ENCODE measurements around the gene LCNL1.

Gene LCNL1

GRCh38 chr9:136974817-136975535 lies 7.8 kb upstream of the LCNL1 start:
- H4K91ac ChIP-seq (ENCODE audit: low read depth, low read length, poor library complexity) = no peak overlapping the region
- no peak overlapping the region for H3K27ac ChIP-seq (replicated peaks; ENCODE audit: low read length)
- H4K8ac ChIP-seq (ENCODE audit: low read depth, low read length) = no peak overlapping the region
- H3K18ac ChIP-seq (ENCODE audit: low read length) = peak overlapping the region; percentile 77
- H3K36me3 ChIP-seq (replicated peaks in 1 of 2; ENCODE audit: control insufficient read depth in 2 of 2, insufficient read depth in 2 of 2, low read length in 2 of 2) = no peaks in the 10 kb centered on the region
- no peaks in the 10 kb centered on the region for H3K79me1 ChIP-seq (ENCODE audit: low read depth, low read length)
- H2AK5ac ChIP-seq (ENCODE audit: low read depth, low read length) = peak overlapping the region; percentile 98
- no peak overlapping the region for H3K4me2 ChIP-seq (ENCODE audit: insufficient read depth, low read length, poor library complexity, severe bottlenecking)
- H2BK5ac ChIP-seq (ENCODE audit: low read length) = peak overlapping the region; percentile 94
- H2BK120ac ChIP-seq (ENCODE audit: low read depth, low read length) = no peak overlapping the region
- H3K14ac ChIP-seq (ENCODE audit: low read length) = no peak overlapping the region
- H3K4me3 ChIP-seq (ENCODE audit: low read length in 2 of 2) = no peak overlapping the region
- DNase-seq (ENCODE audit: low spot score) = no peak
- WGBS, 2 donors (ENCODE audit: extremely low coverage in 2 of 2, insufficient read length in 2 of 2, insufficient replicate concordance in 1 of 2) = no CpG with 5 or more reads among the region's 15 CpGs
- H2BK15ac ChIP-seq (ENCODE audit: low read length) = peak overlapping the region; percentile 93
- no peak overlapping the region for H2AFZ ChIP-seq (ENCODE audit: low read length)
- H3K9me3 ChIP-seq (replicated peaks in 1 of 2; ENCODE audit: control insufficient read depth in 2 of 2, insufficient read depth in 1 of 2, low read depth in 1 of 2, low read length in 2 of 2) = no peaks in the 10 kb centered on the region
- peaks cover 0 to 78% (median 12%) of the 10 kb centered on the region in 3 experiments for H3K27me3 ChIP-seq (ENCODE audit: control insufficient read depth in 3 of 3, insufficient read depth in 3 of 3, low read depth in 1 of 3, low read length in 3 of 3)
- peak overlapping the region; percentile 34 for H3K23ac ChIP-seq (ENCODE audit: low read depth, low read length, poor library complexity)
- H3K4me1 ChIP-seq (ENCODE audit: control insufficient read depth in 2 of 2, insufficient read depth in 1 of 2, low read depth in 1 of 2, low read length in 2 of 2) = peaks cover 0 to 10% of the 10 kb centered on the region in 2 donors
- H3K9ac ChIP-seq (ENCODE audit: low read depth, low read length, poor library complexity) = no peak overlapping the region
- peak overlapping the region; percentile 6 for H2BK12ac ChIP-seq (ENCODE audit: low read length)
- no peak overlapping the region for H3K4ac ChIP-seq (ENCODE audit: low read length)

DNA sequence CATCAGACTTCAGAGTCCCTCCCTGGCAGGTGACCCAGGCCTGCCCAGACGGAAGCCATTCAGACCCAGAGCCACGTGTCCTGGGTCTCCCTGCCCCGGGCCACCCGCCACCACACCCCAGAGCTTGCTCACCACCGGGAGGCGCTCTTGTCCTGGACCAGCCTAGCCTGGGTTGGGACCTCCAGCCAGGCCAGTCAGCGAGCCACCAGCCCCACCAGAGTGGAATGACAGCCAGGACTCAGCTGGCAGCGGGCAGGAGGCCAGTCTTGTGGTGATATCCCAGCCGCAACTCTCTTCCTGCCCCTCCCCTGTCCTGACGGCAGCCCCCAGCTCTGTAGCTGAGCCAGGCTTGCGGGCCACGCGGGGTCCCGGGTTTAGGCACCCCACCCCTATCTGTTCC lies 7.1 kb upstream of the LCNL1 start:
- Histone ChIP-seq H3K27me3 (ENCODE audit: control insufficient read depth in 3 of 3, insufficient read depth in 3 of 3, low read depth in 1 of 3, low read length in 3 of 3) (peaks cover 0 to 82% (median 12%) of the 10 kb centered on the region in 3 experiments), H2AK5ac (ENCODE audit: low read depth, low read length) (peak overlapping the region; percentile 98), H3K4me1 (ENCODE audit: control insufficient read depth in 2 of 2, insufficient read depth in 1 of 2, low read depth in 1 of 2, low read length in 2 of 2) (peaks cover 0 to 10% of the 10 kb centered on the region in 2 donors), H3K36me3 (replicated peaks in 1 of 2; ENCODE audit: control insufficient read depth in 2 of 2, insufficient read depth in 2 of 2, low read length in 2 of 2) (no peaks in the 10 kb centered on the region), H2BK12ac (ENCODE audit: low read length) (peak overlapping the region; percentile 98), H3K18ac (ENCODE audit: low read length) (peak overlapping the region; percentile 76), H2BK15ac (ENCODE audit: low read length) (peak overlapping the region; percentile 93), H3K9ac (ENCODE audit: low read depth, low read length, poor library complexity) (no peak overlapping the region), H4K8ac (ENCODE audit: low read depth, low read length) (no peak overlapping the region), H3K4ac (ENCODE audit: low read length) (no peak overlapping the region), H3K4me3 (ENCODE audit: low read length in 2 of 2) (no peak overlapping the region), H3K14ac (ENCODE audit: low read length) (peak overlapping the region; percentile 38), H2BK5ac (ENCODE audit: low read length) (no peak overlapping the region), H3K9me3 (replicated peaks in 1 of 2; ENCODE audit: control insufficient read depth in 2 of 2, insufficient read depth in 1 of 2, low read depth in 1 of 2, low read length in 2 of 2) (no peaks in the 10 kb centered on the region), H3K79me1 (ENCODE audit: low read depth, low read length) (no peaks in the 10 kb centered on the region), H3K4me2 (ENCODE audit: insufficient read depth, low read length, poor library complexity, severe bottlenecking) (no peak overlapping the region), H3K23ac (ENCODE audit: low read depth, low read length, poor library complexity) (peak overlapping the region; percentile 89), H3K27ac (replicated peaks; ENCODE audit: low read length) (no peak overlapping the region), H2AFZ (ENCODE audit: low read length) (no peak overlapping the region), H2BK120ac (ENCODE audit: low read depth, low read length) (no peak overlapping the region), H4K91ac (ENCODE audit: low read depth, low read length, poor library complexity) (no peak overlapping the region)
- no peak for DNase-seq (ENCODE audit: low spot score)
- no CpG with 5 or more reads among the region's 14 CpGs for WGBS, 2 donors (ENCODE audit: extremely low coverage in 2 of 2, insufficient read length in 2 of 2, insufficient replicate concordance in 1 of 2)

GRCh38 chr9:136977223-136977622 lies 5.6 kb upstream of the LCNL1 start, which contains the start of gene PTGDS:
Gene PTGDS (plus strand): TSS chr9:136977504. CDS start chr9:136977579, 75 bp downstream.
- H3K36me3 ChIP-seq (replicated peaks in 1 of 2; ENCODE audit: control insufficient read depth in 2 of 2, insufficient read depth in 2 of 2, low read length in 2 of 2) = no peaks in the 10 kb centered on the region
- peak within 1 kb of the TSS; percentile 98 for H3K18ac ChIP-seq (ENCODE audit: low read length)
- peak within 1 kb of the TSS; percentile 94 for H3K4me2 ChIP-seq (ENCODE audit: insufficient read depth, low read length, poor library complexity, severe bottlenecking)
- peak within 1 kb of the TSS; percentile 17 for H2BK120ac ChIP-seq (ENCODE audit: low read depth, low read length)
- WGBS, 2 donors (ENCODE audit: extremely low coverage in 2 of 2, insufficient read length in 2 of 2, insufficient replicate concordance in 1 of 2) = no CpG with 5 or more reads among the region's 10 CpGs
- H2AK5ac ChIP-seq (ENCODE audit: low read depth, low read length) = peak within 1 kb of the TSS; percentile 97
- no peaks in the 10 kb centered on the region for H3K79me1 ChIP-seq (ENCODE audit: low read depth, low read length)
- H4K91ac ChIP-seq (ENCODE audit: low read depth, low read length, poor library complexity) = no peak within 1 kb of the TSS
- DNase-seq (ENCODE audit: low spot score) = no peak
- H2BK15ac ChIP-seq (ENCODE audit: low read length) = peak within 1 kb of the TSS; percentile 93
- H3K14ac ChIP-seq (ENCODE audit: low read length) = peak within 1 kb of the TSS; percentile 99
- no peaks in the 10 kb centered on the region for H3K9me3 ChIP-seq (replicated peaks in 1 of 2; ENCODE audit: control insufficient read depth in 2 of 2, insufficient read depth in 1 of 2, low read depth in 1 of 2, low read length in 2 of 2)
- H4K8ac ChIP-seq (ENCODE audit: low read depth, low read length) = peak within 1 kb of the TSS; percentile 72
- H3K4ac ChIP-seq (ENCODE audit: low read length) = peak within 1 kb of the TSS; percentile 99
- peak within 1 kb of the TSS; percentile 96 for H3K9ac ChIP-seq (ENCODE audit: low read depth, low read length, poor library complexity)
- H3K4me3 ChIP-seq (ENCODE audit: low read length in 2 of 2) = peak within 1 kb of the TSS; percentile 17 to 81
- H3K23ac ChIP-seq (ENCODE audit: low read depth, low read length, poor library complexity) = peak within 1 kb of the TSS; percentile 93
- H2BK5ac ChIP-seq (ENCODE audit: low read length) = no peak within 1 kb of the TSS
- peaks cover 0 to 84% (median 12%) of the 10 kb centered on the region in 3 experiments for H3K27me3 ChIP-seq (ENCODE audit: control insufficient read depth in 3 of 3, insufficient read depth in 3 of 3, low read depth in 1 of 3, low read length in 3 of 3)
- H2AFZ ChIP-seq (ENCODE audit: low read length) = peak within 1 kb of the TSS; percentile 81
- H2BK12ac ChIP-seq (ENCODE audit: low read length) = peak within 1 kb of the TSS; percentile 99
- peaks cover 0 to 10% of the 10 kb centered on the region in 2 donors for H3K4me1 ChIP-seq (ENCODE audit: control insufficient read depth in 2 of 2, insufficient read depth in 1 of 2, low read depth in 1 of 2, low read length in 2 of 2)
- no peak within 1 kb of the TSS for H3K27ac ChIP-seq (replicated peaks; ENCODE audit: low read length)

DNA sequence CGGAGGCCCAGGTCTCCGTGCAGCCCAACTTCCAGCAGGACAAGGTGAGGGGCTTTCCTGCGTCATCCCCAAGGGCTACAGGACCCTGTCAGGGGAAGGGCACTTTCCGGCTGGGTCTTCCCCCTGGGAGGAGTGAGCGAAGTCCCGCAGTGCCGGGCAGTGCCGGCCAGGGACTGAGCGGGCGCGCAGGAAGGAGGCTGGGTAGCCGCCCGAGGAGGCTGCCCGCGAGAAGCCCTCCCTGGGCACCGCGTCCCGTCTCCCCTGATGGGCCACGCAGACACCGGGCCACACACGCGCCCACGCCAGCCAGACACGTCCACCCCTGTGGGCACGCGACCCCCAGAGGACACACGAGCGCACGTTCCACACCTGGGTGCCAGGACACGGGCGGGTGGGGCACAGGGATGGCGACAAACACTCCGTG lies 5.1 kb upstream of the LCNL1 start:
- WGBS, 2 donors (ENCODE audit: extremely low coverage in 2 of 2, insufficient read length in 2 of 2, insufficient replicate concordance in 1 of 2) = no CpG with 5 or more reads among the region's 33 CpGs
- Histone ChIP-seq H3K27me3 (ENCODE audit: control insufficient read depth in 3 of 3, insufficient read depth in 3 of 3, low read depth in 1 of 3, low read length in 3 of 3) (peaks cover 0 to 87% (median 12%) of the 10 kb centered on the region in 3 experiments), H3K9ac (ENCODE audit: low read depth, low read length, poor library complexity) (peak overlapping the region; percentile 96), H3K27ac (replicated peaks; ENCODE audit: low read length) (no peak overlapping the region), H3K14ac (ENCODE audit: low read length) (peak overlapping the region; percentile 99), H2BK15ac (ENCODE audit: low read length) (peak overlapping the region; percentile 92), H3K4me3 (ENCODE audit: low read length in 2 of 2) (peak overlapping the region; percentile 17 to 81), H3K23ac (ENCODE audit: low read depth, low read length, poor library complexity) (peak overlapping the region; percentile 93), H3K18ac (ENCODE audit: low read length) (peak overlapping the region; percentile 98), H2BK5ac (ENCODE audit: low read length) (no peak overlapping the region), H2BK120ac (ENCODE audit: low read depth, low read length) (peak overlapping the region; percentile 17), H3K9me3 (replicated peaks in 1 of 2; ENCODE audit: control insufficient read depth in 2 of 2, insufficient read depth in 1 of 2, low read depth in 1 of 2, low read length in 2 of 2) (no peaks in the 10 kb centered on the region), H2BK12ac (ENCODE audit: low read length) (peak overlapping the region; percentile 99), H3K79me1 (ENCODE audit: low read depth, low read length) (no peaks in the 10 kb centered on the region), H4K8ac (ENCODE audit: low read depth, low read length) (peak overlapping the region; percentile 72), H4K91ac (ENCODE audit: low read depth, low read length, poor library complexity) (no peak overlapping the region), H3K4ac (ENCODE audit: low read length) (peak overlapping the region; percentile 99), H3K4me1 (ENCODE audit: control insufficient read depth in 2 of 2, insufficient read depth in 1 of 2, low read depth in 1 of 2, low read length in 2 of 2) (peaks cover 0 to 10% of the 10 kb centered on the region in 2 donors), H3K4me2 (ENCODE audit: insufficient read depth, low read length, poor library complexity, severe bottlenecking) (peak overlapping the region; percentile 94), H2AK5ac (ENCODE audit: low read depth, low read length) (peak overlapping the region; percentile 97), H2AFZ (ENCODE audit: low read length) (peak overlapping the region; percentile 81), H3K36me3 (replicated peaks in 1 of 2; ENCODE audit: control insufficient read depth in 2 of 2, insufficient read depth in 2 of 2, low read length in 2 of 2) (no peaks in the 10 kb centered on the region)
- no peak for DNase-seq (ENCODE audit: low spot score)
